K562 (cell line): Measurements from ENCODE around the gene SDCBP2. TPM values are rescaled to one million over a fixed set of nuclear protein-coding genes. Genes with fewer than 3 reads are reported as not detected.

Experiments used
- BRF2 ChIP-seq: IDR thresholded peaks from 3 replicates; pipeline ENCODE4 v1.6.1; 2011; ENCODE audit warnings: borderline replicate concordance, mild to moderate bottlenecking; ENCODE audit not compliant: insufficient read length, insufficient read depth
- CREB5 ChIP-seq: fragments of 250-450 bp; sonication (Bioruptor Pico); IDR thresholded peaks from 2 replicates; pipeline ENCODE4 v1.5.0; 2020; ENCODE audit warnings: mild to moderate bottlenecking
- FOS ChIP-seq: IDR thresholded peaks from 3 replicates; pipeline ENCODE4 v1.6.1; 2011; ENCODE audit not compliant: insufficient read length; ENCODE audit errors: extremely low read depth
- POLR2G ChIP-seq: fragments of 200-400 bp; formaldehyde crosslinking; IDR thresholded peaks from 2 replicates; pipeline ENCODE4 v1.6.1; 2017; ENCODE audit warnings: low read depth, mild to moderate bottlenecking, antibody characterized with exemption, low read length, moderate library complexity
- TAL1 ChIP-seq: fragments of 450-650 bp; IDR thresholded peaks from 2 replicates; pipeline ENCODE4 v1.6.1; 2016; ENCODE audit warnings: mild to moderate bottlenecking
- polyA plus RNA-seq, 8 experiments: library from polyadenylated mRNA; depleted of rRNA in 4 of 8; stranded (reverse) in 5 of 8; unstranded in 3 of 8; fragments of >200 nt; fragmentation: Nextera tagmentation in 2 of 8; fragmentation: Illumina TruSeq in 1 of 8; extraction: Ambion mirVana in 2 of 8; extraction: Trizol in 1 of 8; gene quantifications; 2 replicates each; pipeline versions ENCODE4 v1.2.1 to v1.2.3, GENCODE V29; 2011 to 2014; ENCODE audit warnings: inconsistent platforms in 1 of 8, missing spikeins in 1 of 8
- total RNA-seq, 7 experiments: library from RNA; depleted of rRNA in 6 of 7; stranded (reverse); fragments of >200 nt in 6 of 7; fragmentation: Illumina TruSeq in 2 of 7; extraction: Trizol in 2 of 7; gene quantifications; 2 replicates each; pipeline versions ENCODE4 v1.2.1 to v1.2.3, GENCODE V29; 2011 to 2021; ENCODE audit warnings: low replicate concordance in 1 of 7
- TF ChIP-seq, protein P1 (sequence below): fragments of 450-650 bp; IDR thresholded peaks from 2 replicates; pipeline ENCODE4 v1.6.1; 2016; ENCODE audit warnings: mild to moderate bottlenecking, moderate library complexity
- TF ChIP-seq, protein P2 (sequence below): fragments of 450-650 bp; IDR thresholded peaks from one replicate; pipeline ENCODE4 v1.6.1; 2018; ENCODE audit warnings: mild to moderate bottlenecking, moderate library complexity; ENCODE audit not compliant: partially characterized antibody
- TF ChIP-seq, protein P3 (sequence below), 2 experiments: IDR thresholded peaks; 2 replicates each; pipeline ENCODE4 v1.6.1; 2011; ENCODE audit warnings: borderline replicate concordance in 1 of 2, control low read depth in 1 of 2, low read depth in 1 of 2, low read length in 1 of 2, mild to moderate bottlenecking in 1 of 2, mixed read lengths in 1 of 2, moderate library complexity in 1 of 2; ENCODE audit not compliant: insufficient read depth in 1 of 2, insufficient read length in 1 of 2, poor library complexity in 1 of 2, severe bottlenecking in 1 of 2; ENCODE audit errors: extremely low read depth in 1 of 2

SDCBP2 gene
- total and polyA plus RNA-seq, 9 of the 15 experiments (the other 6 are each of a cell fraction or from before 2014, with no cell fraction given), result 0.06 to 1.2 (median 0.80) TPM

GRCh38 chr20:1266167-1266973 is 62.6 kb downstream of the SDCBP2 start, which contains the start of gene SNPH (continued):
- TF ChIP-seq, protein P1, sequence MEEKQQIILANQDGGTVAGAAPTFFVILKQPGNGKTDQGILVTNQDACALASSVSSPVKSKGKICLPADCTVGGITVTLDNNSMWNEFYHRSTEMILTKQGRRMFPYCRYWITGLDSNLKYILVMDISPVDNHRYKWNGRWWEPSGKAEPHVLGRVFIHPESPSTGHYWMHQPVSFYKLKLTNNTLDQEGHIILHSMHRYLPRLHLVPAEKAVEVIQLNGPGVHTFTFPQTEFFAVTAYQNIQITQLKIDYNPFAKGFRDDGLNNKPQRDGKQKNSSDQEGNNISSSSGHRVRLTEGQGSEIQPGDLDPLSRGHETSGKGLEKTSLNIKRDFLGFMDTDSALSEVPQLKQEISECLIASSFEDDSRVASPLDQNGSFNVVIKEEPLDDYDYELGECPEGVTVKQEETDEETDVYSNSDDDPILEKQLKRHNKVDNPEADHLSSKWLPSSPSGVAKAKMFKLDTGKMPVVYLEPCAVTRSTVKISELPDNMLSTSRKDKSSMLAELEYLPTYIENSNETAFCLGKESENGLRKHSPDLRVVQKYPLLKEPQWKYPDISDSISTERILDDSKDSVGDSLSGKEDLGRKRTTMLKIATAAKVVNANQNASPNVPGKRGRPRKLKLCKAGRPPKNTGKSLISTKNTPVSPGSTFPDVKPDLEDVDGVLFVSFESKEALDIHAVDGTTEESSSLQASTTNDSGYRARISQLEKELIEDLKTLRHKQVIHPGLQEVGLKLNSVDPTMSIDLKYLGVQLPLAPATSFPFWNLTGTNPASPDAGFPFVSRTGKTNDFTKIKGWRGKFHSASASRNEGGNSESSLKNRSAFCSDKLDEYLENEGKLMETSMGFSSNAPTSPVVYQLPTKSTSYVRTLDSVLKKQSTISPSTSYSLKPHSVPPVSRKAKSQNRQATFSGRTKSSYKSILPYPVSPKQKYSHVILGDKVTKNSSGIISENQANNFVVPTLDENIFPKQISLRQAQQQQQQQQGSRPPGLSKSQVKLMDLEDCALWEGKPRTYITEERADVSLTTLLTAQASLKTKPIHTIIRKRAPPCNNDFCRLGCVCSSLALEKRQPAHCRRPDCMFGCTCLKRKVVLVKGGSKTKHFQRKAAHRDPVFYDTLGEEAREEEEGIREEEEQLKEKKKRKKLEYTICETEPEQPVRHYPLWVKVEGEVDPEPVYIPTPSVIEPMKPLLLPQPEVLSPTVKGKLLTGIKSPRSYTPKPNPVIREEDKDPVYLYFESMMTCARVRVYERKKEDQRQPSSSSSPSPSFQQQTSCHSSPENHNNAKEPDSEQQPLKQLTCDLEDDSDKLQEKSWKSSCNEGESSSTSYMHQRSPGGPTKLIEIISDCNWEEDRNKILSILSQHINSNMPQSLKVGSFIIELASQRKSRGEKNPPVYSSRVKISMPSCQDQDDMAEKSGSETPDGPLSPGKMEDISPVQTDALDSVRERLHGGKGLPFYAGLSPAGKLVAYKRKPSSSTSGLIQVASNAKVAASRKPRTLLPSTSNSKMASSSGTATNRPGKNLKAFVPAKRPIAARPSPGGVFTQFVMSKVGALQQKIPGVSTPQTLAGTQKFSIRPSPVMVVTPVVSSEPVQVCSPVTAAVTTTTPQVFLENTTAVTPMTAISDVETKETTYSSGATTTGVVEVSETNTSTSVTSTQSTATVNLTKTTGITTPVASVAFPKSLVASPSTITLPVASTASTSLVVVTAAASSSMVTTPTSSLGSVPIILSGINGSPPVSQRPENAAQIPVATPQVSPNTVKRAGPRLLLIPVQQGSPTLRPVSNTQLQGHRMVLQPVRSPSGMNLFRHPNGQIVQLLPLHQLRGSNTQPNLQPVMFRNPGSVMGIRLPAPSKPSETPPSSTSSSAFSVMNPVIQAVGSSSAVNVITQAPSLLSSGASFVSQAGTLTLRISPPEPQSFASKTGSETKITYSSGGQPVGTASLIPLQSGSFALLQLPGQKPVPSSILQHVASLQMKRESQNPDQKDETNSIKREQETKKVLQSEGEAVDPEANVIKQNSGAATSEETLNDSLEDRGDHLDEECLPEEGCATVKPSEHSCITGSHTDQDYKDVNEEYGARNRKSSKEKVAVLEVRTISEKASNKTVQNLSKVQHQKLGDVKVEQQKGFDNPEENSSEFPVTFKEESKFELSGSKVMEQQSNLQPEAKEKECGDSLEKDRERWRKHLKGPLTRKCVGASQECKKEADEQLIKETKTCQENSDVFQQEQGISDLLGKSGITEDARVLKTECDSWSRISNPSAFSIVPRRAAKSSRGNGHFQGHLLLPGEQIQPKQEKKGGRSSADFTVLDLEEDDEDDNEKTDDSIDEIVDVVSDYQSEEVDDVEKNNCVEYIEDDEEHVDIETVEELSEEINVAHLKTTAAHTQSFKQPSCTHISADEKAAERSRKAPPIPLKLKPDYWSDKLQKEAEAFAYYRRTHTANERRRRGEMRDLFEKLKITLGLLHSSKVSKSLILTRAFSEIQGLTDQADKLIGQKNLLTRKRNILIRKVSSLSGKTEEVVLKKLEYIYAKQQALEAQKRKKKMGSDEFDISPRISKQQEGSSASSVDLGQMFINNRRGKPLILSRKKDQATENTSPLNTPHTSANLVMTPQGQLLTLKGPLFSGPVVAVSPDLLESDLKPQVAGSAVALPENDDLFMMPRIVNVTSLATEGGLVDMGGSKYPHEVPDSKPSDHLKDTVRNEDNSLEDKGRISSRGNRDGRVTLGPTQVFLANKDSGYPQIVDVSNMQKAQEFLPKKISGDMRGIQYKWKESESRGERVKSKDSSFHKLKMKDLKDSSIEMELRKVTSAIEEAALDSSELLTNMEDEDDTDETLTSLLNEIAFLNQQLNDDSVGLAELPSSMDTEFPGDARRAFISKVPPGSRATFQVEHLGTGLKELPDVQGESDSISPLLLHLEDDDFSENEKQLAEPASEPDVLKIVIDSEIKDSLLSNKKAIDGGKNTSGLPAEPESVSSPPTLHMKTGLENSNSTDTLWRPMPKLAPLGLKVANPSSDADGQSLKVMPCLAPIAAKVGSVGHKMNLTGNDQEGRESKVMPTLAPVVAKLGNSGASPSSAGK, result no peak
- TF ChIP-seq POLR2G, result peak; percentile 40; the same call in 1 of the 2 replicates
- peak; percentile 29 for TF ChIP-seq FOS
- TF ChIP-seq CREB5 (CRISPR knock-in tag), result no peak
- no peak for TF ChIP-seq TAL1
- TF ChIP-seq, protein P2, sequence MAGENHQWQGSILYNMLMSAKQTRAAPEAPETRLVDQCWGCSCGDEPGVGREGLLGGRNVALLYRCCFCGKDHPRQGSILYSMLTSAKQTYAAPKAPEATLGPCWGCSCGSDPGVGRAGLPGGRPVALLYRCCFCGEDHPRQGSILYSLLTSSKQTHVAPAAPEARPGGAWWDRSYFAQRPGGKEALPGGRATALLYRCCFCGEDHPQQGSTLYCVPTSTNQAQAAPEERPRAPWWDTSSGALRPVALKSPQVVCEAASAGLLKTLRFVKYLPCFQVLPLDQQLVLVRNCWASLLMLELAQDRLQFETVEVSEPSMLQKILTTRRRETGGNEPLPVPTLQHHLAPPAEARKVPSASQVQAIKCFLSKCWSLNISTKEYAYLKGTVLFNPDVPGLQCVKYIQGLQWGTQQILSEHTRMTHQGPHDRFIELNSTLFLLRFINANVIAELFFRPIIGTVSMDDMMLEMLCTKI, result no peak
- TF ChIP-seq, protein P3, sequence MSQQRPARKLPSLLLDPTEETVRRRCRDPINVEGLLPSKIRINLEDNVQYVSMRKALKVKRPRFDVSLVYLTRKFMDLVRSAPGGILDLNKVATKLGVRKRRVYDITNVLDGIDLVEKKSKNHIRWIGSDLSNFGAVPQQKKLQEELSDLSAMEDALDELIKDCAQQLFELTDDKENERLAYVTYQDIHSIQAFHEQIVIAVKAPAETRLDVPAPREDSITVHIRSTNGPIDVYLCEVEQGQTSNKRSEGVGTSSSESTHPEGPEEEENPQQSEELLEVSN (IDR thresholded peaks at IDR 0.05; ENCODE audit: borderline replicate concordance in 1 of 2, extremely low read depth in 1 of 2, insufficient read depth in 1 of 2, insufficient read length in 1 of 2, low read depth in 1 of 2, low read length in 1 of 2, poor library complexity in 1 of 2, severe bottlenecking in 1 of 2), result peak in 1 of 2 experiments; percentile 1
- TF ChIP-seq BRF2, result no peak
